Measurements from ENCODE around the gene MRPL39.

The MRPL39 gene

GRCh38 chr21:25608044-25608737 lies 910 bp upstream of the MRPL39 start:
- peak; percentile 78 to 82 for DNase-seq

GRCh38 chr21:25589887-25590286 lies 17.4 kb downstream of the MRPL39 start:
- no peak for DNase-seq

- DNase-seq, result no peak
Observed at GRCh38 chr21:25586791-25587190, 20.5 kb downstream of the MRPL39 start.

- DNase-seq, result no peak
Observed at GRCh38 chr21:25586326-25586725, 21.0 kb downstream of the MRPL39 start.

GRCh38 chr21:25584833-25585676 lies 22.2 kb downstream of the MRPL39 start:
- no peak for DNase-seq

GRCh38 chr21:25583370-25584130 lies 23.7 kb downstream of the MRPL39 start:
- no peak for DNase-seq

GRCh38 chr21:25582888-25583287 lies 24.4 kb downstream of the MRPL39 start:
- DNase-seq, result peak in 1 of 2 donors; percentile 44

- no peak for DNase-seq
Observed at GRCh38 chr21:25582164-25582790, 25.0 kb downstream of the MRPL39 start.

GRCh38 chr21:25581582-25581981 lies 25.7 kb downstream of the MRPL39 start:
- peak; percentile 38 to 46 for DNase-seq

- no peak for DNase-seq
Observed at GRCh38 chr21:25580912-25581260, 26.4 kb downstream of the MRPL39 start.

- DNase-seq, result no peak
Observed at GRCh38 chr21:25579226-25580013, 27.9 kb downstream of the MRPL39 start.

- peak; percentile 70 to 77 for DNase-seq
Observed at GRCh38 chr21:25578056-25578961, 29.0 kb downstream of the MRPL39 start.

GRCh38 chr21:25577424-25578055 lies 29.7 kb downstream of the MRPL39 start:
- DNase-seq, result no peak

- DNase-seq, result peak; percentile 65 to 80
Observed at GRCh38 chr21:25573409-25574206, 33.7 kb downstream of the MRPL39 start.

GRCh38 chr21:25572861-25573310 lies 34.4 kb downstream of the MRPL39 start:
- DNase-seq, result no peak

GRCh38 chr21:25571726-25572121 lies 35.6 kb downstream of the MRPL39 start:
- DNase-seq, result no peak

GRCh38 chr21:25569711-25570110 lies 37.6 kb downstream of the MRPL39 start:
- DNase-seq, result no peak

- no peak for DNase-seq
Observed at GRCh38 chr21:25569084-25569483, 38.2 kb downstream of the MRPL39 start.

GRCh38 chr21:25568246-25568645 lies 39.0 kb downstream of the MRPL39 start:
- DNase-seq, result peak; percentile 46 to 52

GRCh38 chr21:25567472-25567871 lies 39.8 kb downstream of the MRPL39 start:
- no peak for DNase-seq
